ENCODE measurements around the gene DBNL. TPM values are rescaled to one million over a fixed set of nuclear protein-coding genes. Genes with fewer than 3 reads are reported as not detected.

DBNL gene
- total RNA-seq, 1 donor from 2014 or later = 100 TPM

DNA sequence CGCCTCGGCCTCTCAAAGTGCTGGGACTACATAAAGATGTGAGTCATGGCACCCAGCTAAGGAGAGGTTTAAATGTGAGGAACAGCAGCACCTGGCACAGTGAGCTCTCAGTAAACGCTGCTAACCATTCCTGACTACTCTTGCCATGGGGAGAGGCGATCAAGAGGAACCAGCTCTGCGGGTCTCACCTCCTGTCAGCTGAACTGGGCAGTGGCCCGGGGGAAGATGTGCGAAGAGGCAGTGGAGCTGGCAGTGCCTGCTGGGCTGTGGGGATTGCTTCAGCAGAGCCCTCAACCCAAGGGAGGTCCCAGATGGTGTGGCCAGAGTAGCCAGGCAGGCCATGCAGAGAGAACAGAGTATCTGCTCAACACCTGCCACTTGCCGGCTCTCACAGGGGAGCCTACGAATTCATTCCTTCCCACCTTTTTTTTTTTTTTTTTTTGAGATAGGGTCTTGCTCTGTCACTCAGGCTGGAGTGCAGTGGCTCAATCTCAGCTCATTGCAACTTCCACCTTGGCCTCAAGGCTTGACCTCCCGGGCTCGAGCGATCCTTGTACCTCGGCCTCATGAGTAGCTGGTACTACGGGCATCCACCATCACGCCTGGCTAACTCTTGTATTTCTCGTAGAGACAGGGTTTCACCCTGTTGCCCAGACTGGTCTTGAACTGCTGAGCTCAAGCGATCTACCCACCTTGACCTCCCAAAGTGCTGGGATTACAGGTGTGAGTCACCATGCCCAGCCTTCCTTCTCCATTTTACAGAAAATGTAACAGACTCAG lies 31.0 kb downstream of the DBNL start:
- Histone ChIP-seq H3K4me3 (no peak overlapping the region), H3K27ac (peak overlapping the region; percentile 64), H3K27me3 (no peaks in the 10 kb centered on the region), H3K9me3 (no peaks in the 10 kb centered on the region), H3K4me1 (peaks cover 46% of the 10 kb centered on the region), H3K36me3 (peaks cover 0 to 55% of the 10 kb centered on the region in 2 donors)
- intact Hi-C loops (cut with DNase I) = loop anchor here (5.0 to 10.0 kb wide), 2 partner anchors 42 to 119 kb away; no protein-coding TSS in a partner anchor
- TF ChIP-seq POLR2A (IDR thresholded peaks at IDR 0.05) = no peak
- TF ChIP-seq POLR2AphosphoS5 (IDR thresholded peaks at IDR 0.05; ENCODE audit: insufficient read depth in 1 of 2, low read depth in 1 of 2) = peak; percentile 33 to 42
- TF ChIP-seq, protein P1, sequence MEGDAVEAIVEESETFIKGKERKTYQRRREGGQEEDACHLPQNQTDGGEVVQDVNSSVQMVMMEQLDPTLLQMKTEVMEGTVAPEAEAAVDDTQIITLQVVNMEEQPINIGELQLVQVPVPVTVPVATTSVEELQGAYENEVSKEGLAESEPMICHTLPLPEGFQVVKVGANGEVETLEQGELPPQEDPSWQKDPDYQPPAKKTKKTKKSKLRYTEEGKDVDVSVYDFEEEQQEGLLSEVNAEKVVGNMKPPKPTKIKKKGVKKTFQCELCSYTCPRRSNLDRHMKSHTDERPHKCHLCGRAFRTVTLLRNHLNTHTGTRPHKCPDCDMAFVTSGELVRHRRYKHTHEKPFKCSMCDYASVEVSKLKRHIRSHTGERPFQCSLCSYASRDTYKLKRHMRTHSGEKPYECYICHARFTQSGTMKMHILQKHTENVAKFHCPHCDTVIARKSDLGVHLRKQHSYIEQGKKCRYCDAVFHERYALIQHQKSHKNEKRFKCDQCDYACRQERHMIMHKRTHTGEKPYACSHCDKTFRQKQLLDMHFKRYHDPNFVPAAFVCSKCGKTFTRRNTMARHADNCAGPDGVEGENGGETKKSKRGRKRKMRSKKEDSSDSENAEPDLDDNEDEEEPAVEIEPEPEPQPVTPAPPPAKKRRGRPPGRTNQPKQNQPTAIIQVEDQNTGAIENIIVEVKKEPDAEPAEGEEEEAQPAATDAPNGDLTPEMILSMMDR (IDR thresholded peaks at IDR 0.05) = no peak
- no peak for DNase-seq (ENCODE audit: extremely low spot score in 2 of 2)

DNA sequence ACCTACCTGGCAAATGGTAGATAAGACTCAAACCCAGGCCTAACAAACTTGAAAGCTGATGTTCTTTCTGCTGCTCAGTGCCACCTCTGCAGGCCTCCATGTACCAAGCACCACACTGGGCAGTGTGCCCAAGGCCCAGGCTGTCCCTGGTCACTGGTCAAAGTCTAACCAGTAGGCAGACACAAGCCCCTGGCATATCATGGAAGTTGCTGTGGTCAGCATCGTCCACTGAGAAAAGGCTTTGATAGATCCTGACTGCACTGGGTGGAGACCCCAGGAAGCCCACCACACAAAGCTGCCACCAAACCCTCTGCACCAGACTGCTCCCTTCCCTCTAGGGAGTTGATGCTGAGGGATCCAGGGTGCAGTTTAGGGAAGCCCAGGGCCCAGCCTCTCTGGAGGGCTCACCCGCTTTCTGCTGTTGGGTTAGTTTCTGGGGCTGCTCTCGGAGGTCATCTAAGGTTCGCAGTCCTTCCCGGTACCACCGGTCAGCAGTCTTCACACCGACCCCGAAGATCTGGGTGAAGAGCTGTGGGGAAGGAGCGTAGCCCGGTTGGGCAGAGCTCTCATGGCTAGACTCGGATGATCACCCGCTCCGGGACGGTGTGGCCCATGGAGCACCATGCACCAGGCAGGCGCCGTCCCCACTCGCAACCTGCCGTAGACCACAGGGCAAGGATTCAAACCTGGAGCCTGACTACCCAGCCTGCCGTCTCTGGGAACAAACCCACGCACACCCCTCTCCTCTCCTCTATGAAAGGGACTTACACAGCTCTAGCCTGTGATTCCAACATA lies 31.8 kb downstream of the DBNL start:
- H3K27ac ChIP-seq = no peak overlapping the region
- H3K9me3 ChIP-seq = no peaks in the 10 kb centered on the region
- intact Hi-C loops (cut with DNase I) = loop anchor here (5.0 to 10.0 kb wide), 2 partner anchors 41 to 119 kb away; no protein-coding TSS in a partner anchor

DNA sequence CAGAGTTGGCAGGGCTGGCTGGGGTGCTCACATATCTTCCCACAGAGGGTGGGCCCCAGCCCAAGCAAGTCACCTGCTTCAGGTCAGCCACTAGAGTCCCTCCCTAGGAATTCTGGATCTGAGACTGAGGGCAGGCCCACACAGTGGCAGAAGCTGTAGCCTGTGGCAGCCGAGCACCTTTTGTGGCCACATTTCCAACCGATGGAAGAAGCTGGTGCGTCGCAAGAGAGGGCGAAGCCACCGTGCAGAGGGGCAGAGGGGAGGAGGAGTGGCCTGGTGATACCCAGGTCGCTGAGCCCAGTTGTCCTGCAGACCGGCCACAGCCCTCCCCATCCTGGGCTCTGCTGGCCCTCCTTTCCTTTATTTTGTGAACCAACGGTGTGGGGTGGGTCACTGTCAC lies 32.6 kb downstream of the DBNL start:
- Histone ChIP-seq H3K36me3 (peaks cover 0 to 57% of the 10 kb centered on the region in 2 donors), H3K4me3 (no peak overlapping the region), H3K27ac (no peak overlapping the region), H3K9me3 (no peaks in the 10 kb centered on the region), H3K27me3 (no peaks in the 10 kb centered on the region), H3K4me1 (peaks cover 50% of the 10 kb centered on the region)
- DNase-seq (ENCODE audit: extremely low spot score in 2 of 2) = no peak
- TF ChIP-seq, protein P1 (IDR thresholded peaks at IDR 0.05) = no peak
- no peak for TF ChIP-seq POLR2AphosphoS5 (IDR thresholded peaks at IDR 0.05; ENCODE audit: insufficient read depth in 1 of 2, low read depth in 1 of 2)
- no peak for TF ChIP-seq POLR2A (IDR thresholded peaks at IDR 0.05)
- intact Hi-C loops (cut with DNase I) = loop anchor here (5.0 to 10.0 kb wide), 2 partner anchors 40 to 118 kb away; no protein-coding TSS in a partner anchor

More for the DNA sequence above, 31.8 kb downstream of the DBNL start:
- H3K36me3 ChIP-seq = peaks cover 0 to 57% of the 10 kb centered on the region in 2 donors
- H3K4me3 ChIP-seq = no peak overlapping the region
- DNase-seq (ENCODE audit: extremely low spot score in 2 of 2) = no peak
- H3K4me1 ChIP-seq = peaks cover 52% of the 10 kb centered on the region
- H3K27me3 ChIP-seq = no peaks in the 10 kb centered on the region
- TF ChIP-seq, protein P1 (IDR thresholded peaks at IDR 0.05) = no peak
- TF ChIP-seq POLR2A (IDR thresholded peaks at IDR 0.05) = no peak
- no peak for TF ChIP-seq POLR2AphosphoS5 (IDR thresholded peaks at IDR 0.05; ENCODE audit: insufficient read depth in 1 of 2, low read depth in 1 of 2)

DNA sequence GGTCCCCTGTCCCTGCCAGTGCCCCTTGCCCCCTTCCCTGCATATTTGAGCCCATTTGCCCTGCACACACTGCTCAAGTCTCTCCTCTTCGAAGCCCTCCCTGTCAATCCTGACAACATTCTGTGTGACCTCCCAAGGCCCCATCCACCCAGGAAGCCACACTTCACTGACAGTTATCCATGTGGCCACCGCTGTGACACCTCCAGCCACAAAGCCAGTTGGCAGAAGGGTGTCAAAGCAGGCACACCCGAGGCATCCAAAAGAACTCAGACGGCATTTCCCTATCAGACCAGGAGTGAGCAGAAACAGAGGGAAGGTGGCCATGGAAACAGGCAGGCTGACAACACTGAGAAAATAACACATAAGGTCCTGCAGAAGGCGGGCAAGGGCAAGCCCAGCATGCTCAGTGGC lies 33.2 kb downstream of the DBNL start:
- Histone ChIP-seq H3K9me3 (no peaks in the 10 kb centered on the region), H3K4me1 (peaks cover 44% of the 10 kb centered on the region), H3K36me3 (peaks cover 0 to 55% of the 10 kb centered on the region in 2 donors), H3K27me3 (no peaks in the 10 kb centered on the region), H3K27ac (no peak overlapping the region), H3K4me3 (no peak overlapping the region)
- no peak for DNase-seq (ENCODE audit: extremely low spot score in 2 of 2)
- intact Hi-C loops (cut with DNase I) = loop anchor here (5.0 to 10.0 kb wide), 2 partner anchors 40 to 117 kb away; no protein-coding TSS in a partner anchor
- TF ChIP-seq, protein P1 (IDR thresholded peaks at IDR 0.05) = no peak
- TF ChIP-seq POLR2A (IDR thresholded peaks at IDR 0.05) (no peak), POLR2AphosphoS5 (IDR thresholded peaks at IDR 0.05; ENCODE audit: insufficient read depth in 1 of 2, low read depth in 1 of 2) (no peak)
